Glutamatergic neuron (in vitro differentiated cells): ENCODE results near the gene FNIP1. TPM values are rescaled to one million over a fixed set of nuclear protein-coding genes. Genes with fewer than 3 reads are reported as not detected.

Source experiments
- DNase-seq: peaks from one replicate; pipeline ENCODE4 v3.0.0; 2022
- H3K27ac Mint-ChIP-seq: one replicate; pipeline ENCODE4 v1.8.0; 2020; ENCODE audit warnings: mild to moderate bottlenecking, mixed read lengths, inconsistent platforms; ENCODE audit not compliant: unreplicated experiment
- H3K27me3 Mint-ChIP-seq: one replicate; pipeline ENCODE4 v1.8.0; 2020; ENCODE audit warnings: mild to moderate bottlenecking, moderate library complexity, mixed read lengths, inconsistent platforms; ENCODE audit not compliant: unreplicated experiment
- H3K36me3 Mint-ChIP-seq: one replicate; pipeline ENCODE4 v1.8.0; 2020; ENCODE audit warnings: mild to moderate bottlenecking, mixed read lengths, inconsistent platforms; ENCODE audit not compliant: unreplicated experiment
- H3K4me1 Mint-ChIP-seq: one replicate; pipeline ENCODE4 v1.8.0; 2020; ENCODE audit warnings: mild to moderate bottlenecking, low read depth, mixed read lengths, inconsistent platforms; ENCODE audit not compliant: unreplicated experiment
- H3K4me3 Mint-ChIP-seq: one replicate; pipeline ENCODE4 v1.8.0; 2020; ENCODE audit warnings: mild to moderate bottlenecking, mixed read lengths, inconsistent platforms; ENCODE audit not compliant: unreplicated experiment
- H3K9me3 Mint-ChIP-seq: one replicate; pipeline ENCODE4 v1.8.0; 2020; ENCODE audit warnings: mild to moderate bottlenecking, moderate library complexity, mixed read lengths, inconsistent platforms; ENCODE audit not compliant: unreplicated experiment
- total RNA-seq: library from RNA; stranded (reverse); fragmentation: NEBNext Ultra II Directional; extraction: Animal tissue kit (Norgen Biotek cat#: 25700); gene quantifications from one replicate; pipeline ENCODE4 v1.2.1, GENCODE V29; 2021; ENCODE audit not compliant: unreplicated experiment
- TF ChIP-seq, protein P1 (sequence below): fragments of 200-600 bp; sonication (generic); IDR thresholded peaks from one replicate; pipeline ENCODE4 v1.5.0; 2021; ENCODE audit not compliant: partially characterized antibody, unreplicated experiment

FNIP1 gene
- total RNA-seq, 1 donor from 2014 or later = 23.2 TPM

DNA sequence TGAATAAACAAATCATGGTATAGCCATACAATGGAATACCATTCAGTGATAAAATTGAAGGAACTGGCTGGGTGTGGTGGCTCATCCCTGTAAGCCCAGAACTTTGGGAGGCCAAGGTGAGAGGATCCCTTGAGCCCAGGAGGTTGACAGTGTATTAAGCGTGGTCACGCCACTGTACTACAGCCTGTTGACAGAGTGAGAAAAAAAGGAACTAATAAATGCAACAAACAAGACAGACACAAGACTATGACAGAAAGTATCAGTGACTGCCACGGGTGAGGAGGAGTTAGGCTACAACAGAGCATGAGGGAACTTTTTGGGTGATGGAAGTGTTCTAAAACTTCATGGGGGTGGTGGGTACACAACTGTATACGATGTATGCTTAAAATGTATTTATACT, 2.2 kb downstream of the FNIP1 start:
- peaks cover 10% of the 10 kb centered on the region for H3K4me1 Mint-ChIP-seq
- H3K4me3 Mint-ChIP-seq = peak overlapping the region; percentile 43
- H3K27me3 Mint-ChIP-seq = peaks cover 2% of the 10 kb centered on the region
- H3K36me3 Mint-ChIP-seq = no peaks in the 10 kb centered on the region
- H3K9me3 Mint-ChIP-seq = no peaks in the 10 kb centered on the region
- TF ChIP-seq, protein P1, sequence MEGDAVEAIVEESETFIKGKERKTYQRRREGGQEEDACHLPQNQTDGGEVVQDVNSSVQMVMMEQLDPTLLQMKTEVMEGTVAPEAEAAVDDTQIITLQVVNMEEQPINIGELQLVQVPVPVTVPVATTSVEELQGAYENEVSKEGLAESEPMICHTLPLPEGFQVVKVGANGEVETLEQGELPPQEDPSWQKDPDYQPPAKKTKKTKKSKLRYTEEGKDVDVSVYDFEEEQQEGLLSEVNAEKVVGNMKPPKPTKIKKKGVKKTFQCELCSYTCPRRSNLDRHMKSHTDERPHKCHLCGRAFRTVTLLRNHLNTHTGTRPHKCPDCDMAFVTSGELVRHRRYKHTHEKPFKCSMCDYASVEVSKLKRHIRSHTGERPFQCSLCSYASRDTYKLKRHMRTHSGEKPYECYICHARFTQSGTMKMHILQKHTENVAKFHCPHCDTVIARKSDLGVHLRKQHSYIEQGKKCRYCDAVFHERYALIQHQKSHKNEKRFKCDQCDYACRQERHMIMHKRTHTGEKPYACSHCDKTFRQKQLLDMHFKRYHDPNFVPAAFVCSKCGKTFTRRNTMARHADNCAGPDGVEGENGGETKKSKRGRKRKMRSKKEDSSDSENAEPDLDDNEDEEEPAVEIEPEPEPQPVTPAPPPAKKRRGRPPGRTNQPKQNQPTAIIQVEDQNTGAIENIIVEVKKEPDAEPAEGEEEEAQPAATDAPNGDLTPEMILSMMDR = no peak
- DNase-seq = no peak
- no peak overlapping the region for H3K27ac Mint-ChIP-seq

DNA sequence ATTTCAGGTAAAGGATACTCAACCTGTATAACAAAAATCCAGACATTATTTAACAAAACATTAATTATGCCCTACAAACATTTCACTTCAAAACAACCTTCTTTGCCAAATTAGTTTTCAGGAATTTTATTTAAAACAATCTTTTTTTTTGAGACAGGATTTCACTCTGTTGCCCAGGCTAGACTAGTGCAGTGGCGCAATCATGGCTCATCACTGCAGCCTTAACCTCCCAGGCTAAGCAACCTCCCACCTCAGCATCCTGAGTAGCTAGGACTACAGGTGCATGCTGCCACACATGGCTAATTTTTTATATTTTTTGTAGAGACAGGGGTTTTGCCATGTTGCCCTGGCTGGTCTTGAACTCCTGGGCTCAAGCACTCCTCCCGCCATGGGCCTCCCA, 3.9 kb downstream of the FNIP1 start:
- H3K4me1 Mint-ChIP-seq = peaks cover 10% of the 10 kb centered on the region
- H3K36me3 Mint-ChIP-seq = no peaks in the 10 kb centered on the region
- H3K4me3 Mint-ChIP-seq = no peak overlapping the region
- no peak overlapping the region for H3K27ac Mint-ChIP-seq
- DNase-seq = no peak
- H3K27me3 Mint-ChIP-seq = peaks cover 2% of the 10 kb centered on the region
- TF ChIP-seq, protein P1 = no peak
- H3K9me3 Mint-ChIP-seq = no peaks in the 10 kb centered on the region

DNA sequence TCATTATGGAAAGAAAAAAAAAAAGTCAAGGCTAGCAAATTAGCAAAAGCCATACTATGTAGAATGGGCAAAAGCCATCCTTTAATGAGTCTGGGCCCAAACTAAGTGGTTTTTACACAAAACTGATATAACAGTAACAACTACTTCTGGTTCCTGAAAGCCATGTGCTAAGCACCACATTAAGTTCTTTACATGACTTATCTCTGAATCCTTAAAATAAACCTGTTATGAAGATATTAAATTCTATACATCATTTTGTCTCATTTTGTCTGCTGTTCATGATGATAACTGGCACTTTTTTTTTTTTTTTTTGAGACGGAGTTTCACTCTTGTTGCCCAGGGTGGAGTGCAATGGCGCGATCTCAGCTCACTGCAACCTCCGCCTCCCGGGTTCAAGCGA, 5.0 kb downstream of the FNIP1 start:
- no peak for DNase-seq
- no peaks in the 10 kb centered on the region for H3K36me3 Mint-ChIP-seq
- H3K4me1 Mint-ChIP-seq = peaks cover 10% of the 10 kb centered on the region
- H3K9me3 Mint-ChIP-seq = no peaks in the 10 kb centered on the region
- H3K4me3 Mint-ChIP-seq = no peak overlapping the region
- H3K27ac Mint-ChIP-seq = no peak overlapping the region
- TF ChIP-seq, protein P1 = no peak
- peaks cover 2% of the 10 kb centered on the region for H3K27me3 Mint-ChIP-seq

DNA sequence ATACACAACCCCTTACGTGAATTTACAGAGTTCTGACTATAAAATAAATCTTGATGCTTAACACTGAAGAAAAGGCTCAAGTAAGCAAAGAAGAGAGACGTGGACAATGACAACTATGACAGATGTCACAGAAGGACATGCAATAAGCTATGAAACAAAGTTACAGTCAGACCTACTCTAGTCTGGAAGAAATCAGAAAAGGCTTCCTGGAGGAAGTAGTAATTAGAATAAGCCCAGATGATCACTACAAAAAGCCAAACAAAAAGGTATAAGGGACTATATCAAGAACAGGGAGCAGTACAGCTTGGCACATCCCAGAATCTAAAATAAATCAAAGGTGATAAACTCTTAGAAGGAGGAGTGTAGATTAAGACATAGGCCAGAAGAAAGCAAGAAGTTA, 6.3 kb downstream of the FNIP1 start:
- Mint-ChIP-seq H3K9me3 (no peaks in the 10 kb centered on the region), H3K4me1 (peaks cover 8% of the 10 kb centered on the region), H3K27ac (no peak overlapping the region), H3K4me3 (no peak overlapping the region), H3K36me3 (no peaks in the 10 kb centered on the region), H3K27me3 (no peaks in the 10 kb centered on the region)
- no peak for DNase-seq
- TF ChIP-seq, protein P1 = no peak

DNA sequence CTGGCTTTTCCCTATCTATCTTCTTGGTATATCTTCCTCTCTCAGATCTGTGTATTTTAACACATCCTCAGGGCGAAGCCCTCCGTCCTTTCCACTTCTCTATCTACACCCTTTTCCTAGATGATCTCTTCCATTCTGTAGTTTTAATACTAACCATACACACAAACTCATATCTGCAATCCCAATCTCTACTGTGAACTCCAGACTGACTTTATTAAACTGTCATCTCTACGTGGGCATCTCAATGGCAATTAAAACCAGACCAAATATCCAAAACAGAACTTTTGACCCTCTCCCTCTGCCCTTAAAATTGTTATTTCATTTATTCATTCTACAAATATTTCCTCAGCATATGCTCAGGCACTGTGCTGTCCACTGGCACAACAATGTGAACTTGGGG, 7.1 kb downstream of the FNIP1 start:
- H3K27me3 Mint-ChIP-seq = no peaks in the 10 kb centered on the region
- H3K9me3 Mint-ChIP-seq = no peaks in the 10 kb centered on the region
- no peak for DNase-seq
- peaks cover 4% of the 10 kb centered on the region for H3K4me1 Mint-ChIP-seq
- TF ChIP-seq, protein P1 = no peak
- H3K4me3 Mint-ChIP-seq = no peak overlapping the region
- H3K27ac Mint-ChIP-seq = no peak overlapping the region
- no peaks in the 10 kb centered on the region for H3K36me3 Mint-ChIP-seq
